ENCODE data around the gene RASSF7.

The RASSF7 gene

GRCh38 chr11:532986-533585 lies 27.7 kb upstream of the RASSF7 start:
- DNase-seq (ENCODE audit: low read depth), result no peak

GRCh38 chr11:533586-534395 lies 27.0 kb upstream of the RASSF7 start:
- DNase-seq (ENCODE audit: low read depth), result no peak

- no peak for DNase-seq (ENCODE audit: low read depth)
These were observed 26.2 kb upstream of the RASSF7 start for GRCh38 chr11:534396-535209.

- no peak for DNase-seq (ENCODE audit: low read depth)
These were observed 25.6 kb upstream of the RASSF7 start for GRCh38 chr11:535210-535518.

GRCh38 chr11:535519-536454 lies 25.0 kb upstream of the RASSF7 start, which contains the start of gene HRAS:
Gene HRAS, minus strand, starts transcription at chr11:535576.
- peak; percentile 85 for DNase-seq (ENCODE audit: low read depth)

GRCh38 chr11:536841-537621 lies 23.7 kb upstream of the RASSF7 start, which contains the start of gene LRRC56:
Gene LRRC56, plus strand, starts transcription at chr11:537527. Its CDS starts 3,158 bp downstream, at chr11:540685.
- DNase-seq (ENCODE audit: low read depth), result peak; percentile 40

GRCh38 chr11:537622-538430 lies 22.9 kb upstream of the RASSF7 start:
- no peak for DNase-seq (ENCODE audit: low read depth)

GRCh38 chr11:538431-539051 lies 22.2 kb upstream of the RASSF7 start:
- DNase-seq (ENCODE audit: low read depth), result no peak

GRCh38 chr11:539971-540481 lies 20.7 kb upstream of the RASSF7 start:
- no peak for DNase-seq (ENCODE audit: low read depth)

- DNase-seq (ENCODE audit: low read depth), result no peak
These were observed 20.0 kb upstream of the RASSF7 start for GRCh38 chr11:540583-541432.

GRCh38 chr11:541433-541885 lies 19.3 kb upstream of the RASSF7 start:
- no peak for DNase-seq (ENCODE audit: low read depth)

GRCh38 chr11:544817-545166 lies 16.0 kb upstream of the RASSF7 start:
- no peak for DNase-seq (ENCODE audit: low read depth)

GRCh38 chr11:545171-545570 lies 15.6 kb upstream of the RASSF7 start:
- DNase-seq (ENCODE audit: low read depth), result no peak

GRCh38 chr11:548700-549603 lies 11.8 kb upstream of the RASSF7 start:
- DNase-seq (ENCODE audit: low read depth), result no peak

- DNase-seq (ENCODE audit: low read depth), result no peak
These were observed 10.6 kb upstream of the RASSF7 start for GRCh38 chr11:550021-550745.

GRCh38 chr11:550746-551085 lies 10.1 kb upstream of the RASSF7 start:
- DNase-seq (ENCODE audit: low read depth), result no peak

- DNase-seq (ENCODE audit: low read depth), result no peak
These were observed 9.6 kb upstream of the RASSF7 start for GRCh38 chr11:551131-551530.
